Fibroblast of villous mesenchyme (primary cell): ENCODE results near the gene FAM193A. TPM values are rescaled to one million over a fixed set of nuclear protein-coding genes. Genes with fewer than 3 reads are reported as not detected.
A peak's percentile ranks its signal among the peaks of the same experiment; 100 is the strongest.

ENCODE experiments used
- DNase-seq: peaks from one replicate; pipeline ENCODE4 v3.0.0-alpha.2; 2010; ENCODE audit warnings: low read depth
- H3K4me3 ChIP-seq: 2 replicates; pipeline ENCODE4 v1.5.1; 2011; ENCODE audit warnings: low read depth, mild to moderate bottlenecking, low read length
- CTCF ChIP-seq: IDR thresholded peaks from 2 replicates; pipeline ENCODE4 v1.5.1; 2012; ENCODE audit warnings: low read depth, mild to moderate bottlenecking, low read length; ENCODE audit not compliant: insufficient read depth
- total RNA-seq: library from RNA; depleted of rRNA; stranded (reverse); fragments of >200 nt; gene quantifications from 2 replicates; pipeline ENCODE4 v1.2.3, GENCODE V29; 2012

Gene FAM193A, protein sequence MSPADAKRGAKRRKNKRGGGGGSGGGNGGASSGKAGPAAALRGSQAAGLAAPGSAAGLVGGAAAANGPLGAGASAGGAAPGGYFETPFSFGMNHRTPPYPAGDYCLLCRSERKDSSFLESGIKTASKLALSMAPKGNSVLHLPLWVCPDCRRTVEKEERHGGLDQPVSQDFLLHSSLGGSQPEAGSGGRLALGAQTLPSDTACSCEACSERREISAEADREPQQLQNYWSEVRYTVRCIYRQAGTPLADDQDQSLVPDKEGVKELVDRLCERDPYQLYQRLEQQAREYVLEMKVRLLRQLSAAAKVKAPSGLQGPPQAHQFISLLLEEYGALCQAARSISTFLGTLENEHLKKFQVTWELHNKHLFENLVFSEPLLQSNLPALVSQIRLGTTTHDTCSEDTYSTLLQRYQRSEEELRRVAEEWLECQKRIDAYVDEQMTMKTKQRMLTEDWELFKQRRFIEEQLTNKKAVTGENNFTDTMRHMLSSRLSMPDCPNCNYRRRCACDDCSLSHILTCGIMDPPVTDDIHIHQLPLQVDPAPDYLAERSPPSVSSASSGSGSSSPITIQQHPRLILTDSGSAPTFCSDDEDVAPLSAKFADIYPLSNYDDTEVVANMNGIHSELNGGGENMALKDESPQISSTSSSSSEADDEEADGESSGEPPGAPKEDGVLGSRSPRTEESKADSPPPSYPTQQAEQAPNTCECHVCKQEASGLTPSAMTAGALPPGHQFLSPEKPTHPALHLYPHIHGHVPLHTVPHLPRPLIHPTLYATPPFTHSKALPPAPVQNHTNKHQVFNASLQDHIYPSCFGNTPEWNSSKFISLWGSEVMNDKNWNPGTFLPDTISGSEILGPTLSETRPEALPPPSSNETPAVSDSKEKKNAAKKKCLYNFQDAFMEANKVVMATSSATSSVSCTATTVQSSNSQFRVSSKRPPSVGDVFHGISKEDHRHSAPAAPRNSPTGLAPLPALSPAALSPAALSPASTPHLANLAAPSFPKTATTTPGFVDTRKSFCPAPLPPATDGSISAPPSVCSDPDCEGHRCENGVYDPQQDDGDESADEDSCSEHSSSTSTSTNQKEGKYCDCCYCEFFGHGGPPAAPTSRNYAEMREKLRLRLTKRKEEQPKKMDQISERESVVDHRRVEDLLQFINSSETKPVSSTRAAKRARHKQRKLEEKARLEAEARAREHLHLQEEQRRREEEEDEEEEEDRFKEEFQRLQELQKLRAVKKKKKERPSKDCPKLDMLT (N-terminal part only)
- 16.8 and 23.7 TPM in 2 replicates for total RNA-seq

- H3K4me3 ChIP-seq = peak within 1 kb of the TSS; percentile 82
- DNase-seq = peak; percentile 100
- TF ChIP-seq CTCF = no peak
Measured at GRCh38 chr4:2536193-2537010, at the start of gene FAM193A. Gene FAM193A, plus strand, starts transcription at chr4:2536647. Its CDS starts 269 bp downstream, at chr4:2536916.

DNA sequence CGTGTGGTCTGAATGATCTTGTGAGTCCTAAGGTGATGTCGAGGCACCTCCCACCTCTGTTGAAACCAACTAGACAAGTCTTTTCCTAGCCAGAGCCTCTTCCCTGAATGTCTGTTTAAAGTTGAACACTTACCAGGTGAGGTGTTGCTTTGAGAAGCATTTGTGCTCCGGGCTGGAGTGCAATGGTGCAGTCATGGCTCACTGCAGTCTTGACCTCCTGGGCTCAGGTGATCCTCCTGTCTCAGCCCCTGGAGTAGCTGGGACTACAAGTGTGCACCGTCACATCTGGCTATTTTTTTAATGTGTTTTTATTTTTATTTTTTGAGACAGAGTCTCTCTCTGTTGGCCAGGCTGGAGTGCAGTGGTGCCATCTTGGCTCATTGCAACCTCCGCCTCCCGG is 49.5 kb upstream of the FAM193A start:
- no peak for DNase-seq
- H3K4me3 ChIP-seq = no peak overlapping the region
- TF ChIP-seq CTCF = no peak

DNA sequence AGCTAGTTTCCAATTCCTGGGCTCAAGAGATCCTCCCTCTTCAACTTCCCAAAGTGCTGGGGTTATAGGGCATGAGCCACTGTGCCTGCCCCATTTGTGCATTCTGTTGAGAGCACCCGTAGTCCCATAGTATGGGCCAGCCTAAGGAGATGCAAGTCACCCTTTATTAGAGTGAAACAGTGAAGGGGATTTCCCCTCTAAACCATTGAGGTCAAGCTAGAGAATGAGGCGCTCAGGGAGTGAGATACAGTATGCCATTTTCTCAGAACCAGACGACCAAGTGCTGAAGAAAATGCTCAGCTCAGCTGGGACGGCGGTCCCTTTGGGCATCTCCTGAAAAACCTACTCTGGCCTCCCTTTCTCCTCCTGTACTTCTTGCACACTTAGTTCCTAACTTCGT is 48.8 kb upstream of the FAM193A start:
- no peak for TF ChIP-seq CTCF
- no peak for DNase-seq
- H3K4me3 ChIP-seq = no peak overlapping the region

DNA sequence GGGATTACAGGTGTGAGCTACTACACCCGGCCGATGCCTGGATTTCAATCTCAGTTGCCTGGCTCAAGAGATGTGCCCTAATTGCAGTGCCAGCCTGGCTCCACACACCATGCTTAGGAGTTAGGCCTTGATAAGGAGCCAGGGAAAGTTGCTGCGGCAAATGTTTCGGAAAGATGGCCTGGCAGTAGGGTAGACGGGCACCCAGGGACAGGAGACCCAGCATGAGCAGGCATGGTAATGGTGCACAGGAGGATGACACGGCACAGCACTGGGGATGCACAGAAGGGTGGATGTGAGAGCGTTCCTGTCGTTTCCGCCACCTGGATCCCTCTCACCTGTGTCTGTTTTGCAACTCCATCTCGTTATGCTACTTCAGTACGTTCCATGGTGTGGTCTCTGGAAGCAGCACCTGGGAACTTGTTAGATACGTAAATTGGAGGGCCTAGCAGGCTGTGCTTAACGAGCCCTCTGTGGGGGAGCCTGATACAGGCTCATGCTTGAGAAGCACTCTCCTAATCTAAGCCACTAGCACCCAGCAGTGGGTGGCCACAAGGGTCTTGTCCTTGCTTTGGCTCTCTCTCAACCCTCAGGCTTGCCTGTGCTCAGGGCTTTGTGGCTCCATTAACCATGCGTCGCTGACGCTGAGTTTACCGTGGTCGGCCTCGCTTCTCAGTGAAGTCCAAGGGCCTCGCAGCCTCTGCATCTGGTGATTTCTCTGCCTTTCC is 47.2 kb upstream of the FAM193A start:
- DNase-seq = no peak
- no peak for TF ChIP-seq CTCF
- no peak overlapping the region for H3K4me3 ChIP-seq

GRCh38 chr4:2489841-2490552 is 46.5 kb upstream of the FAM193A start:
- TF ChIP-seq CTCF = no peak
- H3K4me3 ChIP-seq = no peak overlapping the region
- peak; percentile 46 for DNase-seq
